Peyer's patch (tissue), 4 donors: ENCODE data around the gene IHH. TPM values are rescaled to one million over a fixed set of nuclear protein-coding genes. Genes with fewer than 3 reads are reported as not detected.

Experiments
- DNase-seq, 3 donors: peaks; one replicate each; pipeline ENCODE4 v3.0.0-alpha.2; 2017 to 2019
- H3K27ac ChIP-seq, 4 donors: fragments of 200-600 bp; sonication (generic); one replicate each; pipeline ENCODE4 v1.5.1; 2016 to 2019
- H3K27me3 ChIP-seq, 2 donors: fragments of 200-600 bp; sonication (generic); one replicate each; pipeline ENCODE4 v1.5.1; 2019
- H3K36me3 ChIP-seq, 3 donors: fragments of 200-600 bp; sonication (generic); one replicate each; pipeline ENCODE4 v1.5.1; 2016 to 2019
- H3K4me1 ChIP-seq, 4 donors: fragments of 200-600 bp; sonication (generic); one replicate each; pipeline ENCODE4 v1.5.1; 2016 to 2019
- H3K4me3 ChIP-seq, 4 donors: fragments of 200-600 bp; sonication (generic); 1 replicate in 3 of 4; 2 replicates in 1 of 4; pipeline ENCODE4 v1.5.1; 2016 to 2019; ENCODE audit warnings: mild to moderate bottlenecking in 1 of 4
- H3K9me3 ChIP-seq, 4 donors: fragments of 200-600 bp; sonication (generic); one replicate each; pipeline ENCODE4 v1.5.1; 2016 to 2019; ENCODE audit warnings: mild to moderate bottlenecking in 1 of 4
- CTCF ChIP-seq, 6 experiments: fragments of 450-650 bp in 4 of 6; fragments of 200-600 bp in 2 of 6; sonication (generic) in 1 of 6; IDR thresholded peaks; one replicate each; pipeline ENCODE4 v1.5.1; 2017 to 2019; ENCODE audit warnings: antibody characterized with exemption in 6 of 6, mild to moderate bottlenecking in 3 of 6, moderate library complexity in 1 of 6
- POLR2A ChIP-seq, 2 donors: fragments of 450-650 bp; IDR thresholded peaks; one replicate each; pipeline ENCODE4 v1.5.1; 2017; ENCODE audit warnings: antibody characterized with exemption in 2 of 2, mild to moderate bottlenecking in 2 of 2, moderate library complexity in 2 of 2
- total RNA-seq, 4 donors: library from RNA; depleted of rRNA; stranded (reverse); fragments of >200 nt; gene quantifications; one replicate each; pipeline ENCODE4 v1.1.0, GENCODE V29; 2016

Gene IHH
- total RNA-seq, result 100 to 1,000 TPM in 1 of 4 donors, 10 to 100 TPM in 3; 14.0 to 124 (median 71.1) TPM

- Histone ChIP-seq H3K36me3 (peaks cover 0 to 17% (median 0%) of the 10 kb centered on the region in 3 donors), H3K9me3 (peaks cover 0 to 5% (median 0%) of the 10 kb centered on the region in 4 donors), H3K27ac (peak within 1 kb of the TSS in 3 of 4 donors; percentile 73 to 91 (median 84)), H3K4me3 (peak within 1 kb of the TSS; percentile 6 to 76 (median 54)), H3K27me3 (peaks cover 0 to 21% of the 10 kb centered on the region in 2 donors), H3K4me1 (peaks cover 0 to 42% (median 14%) of the 10 kb centered on the region in 4 donors)
- TF ChIP-seq POLR2A (IDR thresholded peaks at IDR 0.05) (peak; percentile 87 to 94), CTCF (IDR thresholded peaks at IDR 0.05) (peak in 2 of 6 experiments; percentile 4 to 10)
- DNase-seq, result peak in 2 of 3 donors; percentile 87 to 95
These were observed at the start of gene IHH for GRCh38 chr2:219060821-219061791. Gene IHH, minus strand, starts transcription at chr2:219060921. Its CDS starts 454 bp downstream, at chr2:219060467.

- Histone ChIP-seq H3K4me3 (no peak overlapping the region), H3K27ac (peak overlapping the region in 1 of 4 donors; percentile 6), H3K9me3 (no peaks in the 10 kb centered on the region), H3K36me3 (no peaks in the 10 kb centered on the region), H3K4me1 (peaks cover 0 to 48% (median 0%) of the 10 kb centered on the region in 4 donors), H3K27me3 (no peaks in the 10 kb centered on the region)
- TF ChIP-seq POLR2A (IDR thresholded peaks at IDR 0.05), result no peak
- no peak for TF ChIP-seq CTCF (IDR thresholded peaks at IDR 0.05)
- DNase-seq, result peak in 2 of 3 donors; percentile 63 to 73
These were observed 48.8 kb upstream of the IHH start for GRCh38 chr2:219109471-219109870.

- DNase-seq, result no peak
- Histone ChIP-seq H3K9me3 (no peaks in the 10 kb centered on the region), H3K4me1 (peaks cover 0 to 40% (median 0%) of the 10 kb centered on the region in 4 donors), H3K36me3 (no peaks in the 10 kb centered on the region), H3K27ac (no peak overlapping the region), H3K4me3 (no peak overlapping the region), H3K27me3 (no peaks in the 10 kb centered on the region)
- TF ChIP-seq CTCF (IDR thresholded peaks at IDR 0.05) (no peak), POLR2A (IDR thresholded peaks at IDR 0.05) (no peak)
These were observed 47.0 kb upstream of the IHH start for GRCh38 chr2:219107758-219108157.

- no peak for DNase-seq
- TF ChIP-seq POLR2A (IDR thresholded peaks at IDR 0.05) (no peak), CTCF (IDR thresholded peaks at IDR 0.05) (no peak)
- Histone ChIP-seq H3K4me3 (no peak overlapping the region), H3K4me1 (peaks cover 0 to 25% (median 0%) of the 10 kb centered on the region in 4 donors), H3K27me3 (no peaks in the 10 kb centered on the region), H3K9me3 (no peaks in the 10 kb centered on the region), H3K27ac (no peak overlapping the region), H3K36me3 (peaks cover 0 to 10% (median 0%) of the 10 kb centered on the region in 3 donors)
These were observed 45.5 kb upstream of the IHH start for GRCh38 chr2:219106251-219106650.

GRCh38 chr2:219104107-219105035, 43.6 kb upstream of the IHH start:
- DNase-seq, result no peak
- H3K4me3 ChIP-seq, result no peak overlapping the region

More at GRCh38 chr2:219104107-219105035, 43.6 kb upstream of the IHH start:
- Histone ChIP-seq H3K27ac (no peak overlapping the region), H3K27me3 (no peaks in the 10 kb centered on the region), H3K4me1 (peaks cover 0 to 9% (median 0%) of the 10 kb centered on the region in 4 donors), H3K9me3 (no peaks in the 10 kb centered on the region), H3K36me3 (peaks cover 0 to 10% (median 0%) of the 10 kb centered on the region in 3 donors)
- TF ChIP-seq POLR2A (IDR thresholded peaks at IDR 0.05), result no peak
- peak; percentile 27 to 80 (median 66) for TF ChIP-seq CTCF (IDR thresholded peaks at IDR 0.05)
